SW480 (cell line): Measurements from ENCODE around the gene CDC5L.

Experiments
- DNase-seq: peaks from one replicate; pipeline ENCODE4 v3.0.0-alpha.2; 2016; ENCODE audit warnings: low spot score

CDC5L gene

GRCh38 chr6:44452725-44453124, 65.2 kb downstream of the CDC5L start:
- no peak for DNase-seq

- DNase-seq, result no peak
Measured at GRCh38 chr6:44453146-44453545, 65.6 kb downstream of the CDC5L start.

GRCh38 chr6:44454198-44454597, 66.7 kb downstream of the CDC5L start:
- DNase-seq, result no peak

GRCh38 chr6:44456070-44456965, 68.8 kb downstream of the CDC5L start:
- DNase-seq, result peak; percentile 54

- no peak for DNase-seq
Measured at GRCh38 chr6:44456966-44457292, 69.4 kb downstream of the CDC5L start.

- no peak for DNase-seq
Measured at GRCh38 chr6:44457596-44457995, 70.1 kb downstream of the CDC5L start.

GRCh38 chr6:44458551-44458950, 71.0 kb downstream of the CDC5L start:
- no peak for DNase-seq

GRCh38 chr6:44462335-44462734, 74.8 kb downstream of the CDC5L start:
- no peak for DNase-seq

- no peak for DNase-seq
Measured at GRCh38 chr6:44462797-44463727, 75.6 kb downstream of the CDC5L start.

GRCh38 chr6:44463728-44464450, 76.4 kb downstream of the CDC5L start:
- DNase-seq, result no peak

GRCh38 chr6:44464527-44465310, 77.2 kb downstream of the CDC5L start:
- DNase-seq, result no peak

GRCh38 chr6:44466955-44467354, 79.4 kb downstream of the CDC5L start:
- DNase-seq, result no peak

GRCh38 chr6:44468835-44469234, 81.3 kb downstream of the CDC5L start:
- no peak for DNase-seq

GRCh38 chr6:44470115-44470464, 82.6 kb downstream of the CDC5L start:
- DNase-seq, result no peak

- no peak for DNase-seq
Measured at GRCh38 chr6:44470746-44471145, 83.2 kb downstream of the CDC5L start.

- DNase-seq, result no peak
Measured at GRCh38 chr6:44471271-44471981, 83.9 kb downstream of the CDC5L start.

GRCh38 chr6:44472250-44472945, 84.9 kb downstream of the CDC5L start:
- no peak for DNase-seq

- DNase-seq, result no peak
Measured at GRCh38 chr6:44473393-44474189, 86.1 kb downstream of the CDC5L start.

- no peak for DNase-seq
Measured at GRCh38 chr6:44474190-44474631, 86.7 kb downstream of the CDC5L start.
